GM19240 (cell line): ENCODE measurements around the gene RHOBTB1.
"Not testable (repeated sequence)": the region's sequence is repeated elsewhere in the genome, so short reads cannot be mapped to it uniquely, and the experiment has no call there.

Experiments used
- DNase-seq: peaks from one replicate; pipeline ENCODE4 v3.0.0; 2011; ENCODE audit warnings: low spot score; ENCODE audit not compliant: insufficient read length

The RHOBTB1 gene

GRCh38 chr10:60869652-60870415 is 74.2 kb downstream of the RHOBTB1 start:
- DNase-seq = no peak

DNA sequence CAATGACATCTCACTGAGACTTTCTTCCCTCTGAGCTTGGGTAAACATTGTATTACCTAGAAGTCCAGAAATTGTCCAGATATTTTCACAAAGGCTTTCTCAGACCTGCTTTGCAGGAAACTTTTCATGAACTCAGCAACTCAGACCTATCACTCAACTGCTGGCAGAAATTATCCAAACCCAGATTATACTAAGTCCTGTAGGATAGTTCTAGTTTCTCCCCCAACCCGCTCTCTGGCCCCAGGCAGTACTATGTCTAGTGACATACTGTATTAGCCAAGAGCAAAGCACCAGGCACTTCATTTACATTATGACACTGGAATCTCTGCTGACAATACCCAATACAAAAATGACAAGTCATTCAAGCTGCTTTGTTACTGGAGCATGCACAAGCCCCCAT is 75.0 kb downstream of the RHOBTB1 start:
- no peak for DNase-seq

DNA sequence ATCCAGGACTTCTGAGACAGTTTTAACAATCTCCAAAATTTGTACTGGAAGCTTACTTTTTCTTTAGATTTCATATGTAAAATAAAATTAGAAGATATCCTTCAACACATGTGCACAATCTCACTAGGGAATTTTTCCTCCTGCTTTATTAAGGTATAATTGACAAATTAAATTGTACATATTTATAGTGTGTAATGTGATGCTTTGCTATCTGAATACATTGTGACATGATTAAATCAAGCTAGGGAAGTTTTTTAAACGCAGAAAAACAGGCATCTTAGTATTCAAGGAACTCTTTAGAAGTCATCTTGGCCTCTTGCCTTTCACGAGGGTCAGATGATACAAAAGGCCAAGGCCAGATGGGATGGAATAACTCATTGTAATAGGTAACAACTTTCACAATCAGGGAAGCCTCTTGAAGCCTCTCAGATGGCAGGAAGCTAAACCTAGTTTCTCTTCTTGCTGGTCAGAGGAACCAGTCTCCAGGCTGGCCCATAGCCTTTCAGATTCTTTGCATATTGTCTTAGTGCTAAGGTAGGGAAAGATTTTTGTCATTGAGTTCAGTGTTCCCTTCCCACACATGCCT is 78.7 kb downstream of the RHOBTB1 start:
- DNase-seq = no peak

GRCh38 chr10:60863796-60864195 is 80.2 kb downstream of the RHOBTB1 start:
- DNase-seq = no peak

DNA sequence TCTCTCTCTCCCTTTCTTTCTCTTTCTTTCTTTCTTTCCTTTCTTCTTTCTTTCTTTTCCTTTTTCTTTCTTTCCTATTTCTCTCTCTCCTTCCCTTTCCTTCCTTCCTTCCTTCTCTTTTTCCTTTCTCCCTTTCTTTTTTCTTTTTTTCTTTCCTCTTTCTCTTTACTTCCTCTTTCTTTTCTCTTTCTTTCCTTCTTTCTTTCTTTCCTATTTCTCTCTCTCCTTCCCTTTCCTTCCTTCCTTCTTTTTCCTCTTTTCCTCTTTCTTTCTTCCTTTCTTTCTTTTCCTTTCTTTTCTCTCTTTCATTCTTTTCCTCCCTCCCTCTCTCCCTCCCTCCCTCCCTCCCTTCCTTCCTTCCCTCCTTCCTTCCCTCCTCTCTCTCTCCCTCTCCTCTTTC is 81.5 kb downstream of the RHOBTB1 start:
- no peak for DNase-seq

GRCh38 chr10:60856405-60856804 is 87.6 kb downstream of the RHOBTB1 start:
- DNase-seq = no peak

DNA sequence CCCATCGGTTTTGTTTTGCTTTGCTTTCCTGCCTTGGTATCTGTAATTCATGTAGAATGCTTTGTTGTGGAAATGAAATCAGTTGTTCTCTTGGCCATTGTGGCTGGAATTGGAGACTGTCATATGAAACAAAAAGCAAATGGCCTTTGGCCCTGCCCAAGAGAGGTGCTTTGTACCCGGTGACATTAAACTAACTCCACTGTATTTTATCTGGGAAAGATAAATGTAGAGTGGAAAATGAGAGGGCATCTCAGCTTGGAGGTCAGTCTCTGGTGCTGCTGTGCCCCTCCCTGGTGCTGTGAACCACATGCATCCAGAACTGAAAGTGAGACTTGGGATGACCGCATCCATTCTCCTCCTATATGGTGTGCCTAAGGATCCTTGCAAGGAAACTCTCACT is 90.3 kb downstream of the RHOBTB1 start:
- DNase-seq = no peak

- DNase-seq = no peak
Observed at GRCh38 chr10:60853107-60853506, 90.9 kb downstream of the RHOBTB1 start.

- no peak for DNase-seq
Observed at GRCh38 chr10:60849740-60850139, 94.2 kb downstream of the RHOBTB1 start.

- DNase-seq = no peak
Observed at GRCh38 chr10:60849217-60849616, 94.8 kb downstream of the RHOBTB1 start.

GRCh38 chr10:60848680-60849079 is 95.3 kb downstream of the RHOBTB1 start:
- no peak for DNase-seq

DNA sequence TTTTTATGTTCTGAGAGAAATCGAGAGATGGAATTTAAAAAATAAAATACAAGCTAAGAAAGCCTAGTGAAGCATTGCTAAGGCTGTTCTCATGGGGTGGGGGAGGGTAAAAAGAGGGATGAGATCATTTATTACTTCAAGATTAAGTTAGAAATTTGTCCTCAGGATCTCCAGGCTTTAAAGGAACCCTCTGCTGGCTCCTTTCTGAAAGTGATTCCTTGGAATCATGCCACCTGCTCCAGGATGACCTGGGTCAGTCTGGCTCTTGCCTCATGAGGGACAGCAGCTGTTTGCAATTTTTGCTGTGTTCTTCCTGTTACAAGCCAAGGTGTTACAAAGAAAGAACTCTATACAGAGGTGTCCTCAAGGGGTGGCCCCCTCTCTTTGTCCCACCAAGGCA is 95.9 kb downstream of the RHOBTB1 start:
- no peak for DNase-seq

GRCh38 chr10:60846173-60846572 is 97.8 kb downstream of the RHOBTB1 start:
- no peak for DNase-seq

GRCh38 chr10:60845038-60845437 is 98.9 kb downstream of the RHOBTB1 start:
- no peak for DNase-seq

DNA sequence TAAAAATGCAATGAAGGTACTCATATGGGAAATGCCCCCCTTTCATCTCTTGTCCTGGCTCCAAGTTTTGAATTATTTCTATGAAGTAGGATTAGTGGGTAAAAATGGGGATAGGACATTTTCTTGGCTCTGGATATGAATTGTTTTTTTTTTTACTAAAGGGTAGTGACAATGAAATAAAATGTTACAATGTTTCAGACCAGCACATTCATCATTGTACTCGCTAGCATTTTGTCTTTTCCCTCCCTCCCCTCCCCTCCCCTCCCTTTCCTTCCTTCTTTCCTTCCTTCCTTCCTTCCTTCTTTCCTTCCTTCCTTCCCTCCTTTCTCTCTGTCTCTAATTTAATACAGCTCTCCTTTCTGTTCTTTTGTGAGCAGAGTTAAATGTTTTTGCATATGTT is 101.3 kb downstream of the RHOBTB1 start:
- no peak for DNase-seq

DNA sequence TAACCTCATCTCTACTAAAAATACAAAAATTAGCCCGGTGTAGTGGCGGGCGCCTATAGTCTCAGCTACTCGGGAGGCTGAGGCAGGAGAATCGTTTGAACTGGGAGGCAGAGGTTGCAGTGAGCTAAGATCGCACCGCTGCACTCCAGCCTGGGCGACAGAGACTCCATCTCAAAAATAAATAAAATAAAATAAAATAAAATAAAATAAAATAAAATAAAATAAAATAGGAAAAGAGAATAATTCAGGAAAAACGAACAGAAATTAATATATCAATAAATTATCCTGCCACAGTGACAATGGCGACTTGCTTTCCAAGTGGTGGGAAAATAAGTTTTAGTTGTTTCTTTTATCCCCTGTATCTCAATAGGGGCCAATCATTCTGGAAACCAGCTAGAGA is 102.8 kb downstream of the RHOBTB1 start:
- not testable (repeated sequence) for DNase-seq

GRCh38 chr10:60835049-60835448 is 108.9 kb downstream of the RHOBTB1 start:
- DNase-seq = no peak

DNA sequence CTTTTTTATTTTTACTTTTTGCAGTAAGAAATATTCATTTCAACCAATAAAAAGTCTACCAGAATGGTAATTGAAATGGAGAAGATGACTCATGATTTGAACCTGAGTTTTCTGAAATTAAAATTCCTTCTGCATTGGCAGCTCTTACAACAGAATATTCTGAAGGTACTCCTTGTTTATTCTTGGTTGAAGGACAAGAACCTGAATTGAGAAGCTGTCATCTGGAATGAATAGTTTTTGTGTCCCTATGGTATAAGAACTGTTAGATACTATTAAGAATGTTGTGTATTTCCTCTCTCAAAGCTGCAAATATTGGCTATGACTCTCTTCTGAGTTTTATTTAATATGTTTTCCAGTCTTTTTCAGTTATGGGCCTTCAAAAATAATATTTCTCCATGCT is 109.6 kb downstream of the RHOBTB1 start:
- DNase-seq = no peak

DNA sequence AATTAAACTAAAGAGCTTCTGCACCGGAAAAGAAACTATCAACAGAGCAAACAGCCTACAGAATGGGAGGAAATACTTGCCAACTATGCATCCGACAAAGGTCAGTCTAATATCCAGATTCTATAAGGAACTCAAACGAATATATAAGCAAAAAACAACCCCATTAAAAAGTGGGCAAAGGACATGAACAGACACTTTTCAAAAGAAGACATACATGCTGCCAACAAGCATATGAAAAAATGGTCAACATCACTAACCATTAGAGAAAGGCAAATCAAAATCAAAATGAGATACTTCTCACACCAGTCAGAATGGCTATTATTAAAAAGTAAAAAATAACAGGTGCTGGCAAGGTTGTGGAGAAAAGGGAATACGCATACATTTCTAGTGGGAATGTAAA is 111.8 kb downstream of the RHOBTB1 start:
- DNase-seq = not testable (repeated sequence)

DNA sequence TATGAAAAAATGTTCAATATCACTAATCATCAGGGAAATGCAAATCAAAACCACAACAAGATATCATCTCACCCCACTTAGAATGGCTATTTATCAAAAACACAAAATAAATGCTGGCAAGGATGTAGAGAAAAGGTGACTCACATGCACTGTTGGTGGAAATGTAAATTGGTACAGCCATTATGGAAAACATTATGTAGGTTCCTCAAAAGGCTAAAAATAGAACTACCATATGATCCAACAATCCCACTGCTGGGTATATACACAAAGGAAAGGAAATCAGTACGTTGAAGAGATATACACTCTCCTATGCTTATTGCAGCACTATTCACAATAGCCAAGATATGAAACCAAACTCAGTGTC is 115.5 kb downstream of the RHOBTB1 start:
- no peak for DNase-seq

- no peak for DNase-seq
Observed at GRCh38 chr10:60827791-60828488, 116.0 kb downstream of the RHOBTB1 start.

DNA sequence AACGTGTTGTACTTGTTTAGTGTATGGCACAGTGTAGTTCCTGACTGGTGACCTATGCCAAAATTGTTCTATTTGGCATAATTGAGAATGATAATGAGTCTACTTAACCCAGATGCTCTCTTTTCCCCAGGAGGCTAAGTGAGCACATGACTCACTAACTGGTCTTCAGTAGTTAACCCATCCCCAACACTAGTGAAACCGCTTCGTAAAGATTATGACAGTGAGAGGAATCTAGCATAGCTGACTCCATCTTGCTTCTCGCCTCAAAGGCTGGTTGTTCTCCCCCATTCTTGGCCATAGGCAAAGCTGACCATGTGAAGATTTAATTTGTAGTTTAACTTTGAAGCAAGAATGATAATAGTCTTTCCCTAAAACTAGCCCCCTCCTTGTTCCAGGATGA is 118.5 kb downstream of the RHOBTB1 start:
- DNase-seq = no peak

- DNase-seq = no peak
Observed at GRCh38 chr10:60823324-60823723, 120.7 kb downstream of the RHOBTB1 start.
